Skin epidermis (tissue), 12 donors: ENCODE data around the gene SMG5.
"Not testable (repeated sequence)": the region's sequence is repeated elsewhere in the genome, so short reads cannot be mapped to it uniquely, and the experiment has no call there.

Experiments used
- H3K27ac ChIP-seq, 21 experiments: fragments of 200-600 bp; sonication (generic) in 11 of 21; one replicate each; pipeline ENCODE4 v1.5.0; 2020; ENCODE audit warnings: mild to moderate bottlenecking in 3 of 21, inconsistent platforms in 2 of 21, moderate library complexity in 2 of 21
- H3K4me3 ChIP-seq, 7 experiments: fragments of 200-600 bp; sonication (generic) in 2 of 7; one replicate each; pipeline ENCODE4 v1.5.0; 2020; ENCODE audit warnings: inconsistent platforms in 2 of 7, mild to moderate bottlenecking in 2 of 7, moderate library complexity in 1 of 7

The SMG5 gene

GRCh38 chr1:156282479-156283222 is at the start of gene SMG5:
SMG5 (minus strand) TSS chr1:156282825; CDS start chr1:156282680, 145 bp downstream.
- peak within 1 kb of the TSS; percentile 79 to 99 (median 95) for H3K27ac ChIP-seq

DNA sequence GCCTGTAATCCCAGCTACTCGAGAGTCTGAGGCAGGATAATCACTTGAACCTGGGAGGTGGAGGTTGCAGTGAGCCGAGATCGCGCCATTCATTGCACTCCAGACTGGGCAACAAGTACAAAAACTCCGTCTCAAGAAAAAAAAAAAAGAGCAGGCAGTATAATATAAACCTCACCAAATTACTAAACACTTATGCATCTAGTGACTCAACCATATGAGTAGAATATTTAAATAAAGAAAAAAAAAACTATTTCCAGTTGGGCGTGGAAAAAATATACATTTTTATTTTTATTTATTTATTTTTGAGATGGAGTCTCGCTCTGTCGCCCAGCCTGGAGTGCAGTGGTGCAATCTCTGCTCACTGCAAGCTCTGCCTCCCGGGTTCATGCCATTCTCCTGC is 40.6 kb upstream of the SMG5 start:
- H3K27ac ChIP-seq, H3K4me3 ChIP-seq: not testable (repeated sequence)

More at GRCh38 chr1:156282479-156283222, at the start of gene SMG5:
- peak within 1 kb of the TSS; percentile 60 to 90 (median 72) for H3K4me3 ChIP-seq

GRCh38 chr1:156320560-156320959 is 37.9 kb upstream of the SMG5 start:
- H3K27ac ChIP-seq, result no peak overlapping the region

DNA sequence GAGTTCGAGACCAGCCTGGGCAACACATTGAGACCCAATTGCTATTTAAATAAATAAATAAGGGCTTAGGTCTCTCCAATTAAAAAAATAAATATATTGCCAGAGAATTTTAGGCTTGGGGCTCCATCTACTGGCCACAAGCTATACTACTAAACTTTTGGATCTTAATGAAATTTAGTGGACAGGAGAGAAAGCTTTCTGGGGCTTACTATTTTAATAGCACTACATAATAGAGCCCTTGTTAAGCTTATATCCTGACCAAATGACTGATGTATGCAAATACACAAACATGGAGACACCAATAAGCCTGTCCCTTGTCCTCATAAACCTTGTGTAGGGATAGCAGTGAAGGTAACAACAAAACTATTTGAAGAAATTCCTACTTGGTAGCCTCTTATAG is 37.0 kb upstream of the SMG5 start:
- H3K27ac ChIP-seq, result no peak overlapping the region
- H3K4me3 ChIP-seq, result no peak overlapping the region

More at GRCh38 chr1:156320560-156320959, 37.9 kb upstream of the SMG5 start:
- no peak overlapping the region for H3K4me3 ChIP-seq

GRCh38 chr1:156316909-156317308 is 34.3 kb upstream of the SMG5 start:
- Histone ChIP-seq H3K4me3 (no peak overlapping the region), H3K27ac (no peak overlapping the region)

GRCh38 chr1:156310962-156311361 is 28.3 kb upstream of the SMG5 start:
- Histone ChIP-seq H3K4me3 (no peak overlapping the region), H3K27ac (peak overlapping the region in 1 of 21 experiments; percentile 56)

- no peak overlapping the region for H3K27ac ChIP-seq
- H3K4me3 ChIP-seq, result no peak overlapping the region
These were observed 25.5 kb upstream of the SMG5 start for GRCh38 chr1:156308078-156308477.

DNA sequence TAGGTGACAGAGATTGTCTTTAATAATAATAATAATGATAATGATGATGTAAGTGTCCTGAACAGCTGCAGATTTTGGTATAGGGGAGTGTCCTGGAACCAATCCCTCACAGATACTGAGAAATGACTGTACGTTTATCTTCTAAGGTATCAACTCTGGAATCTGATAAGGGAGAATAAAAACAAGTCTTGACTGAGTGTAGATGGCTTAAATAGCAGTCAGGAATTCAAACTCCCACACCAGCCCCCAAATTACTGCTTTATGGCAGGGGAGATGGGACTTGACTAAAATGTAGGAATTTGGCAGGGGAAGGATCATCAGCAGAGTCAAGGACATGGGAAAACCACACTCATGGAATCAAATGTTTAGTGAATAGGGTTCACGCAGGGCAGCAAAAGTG is 22.6 kb upstream of the SMG5 start:
- Histone ChIP-seq H3K4me3 (no peak overlapping the region), H3K27ac (no peak overlapping the region)

GRCh38 chr1:156303241-156303640 is 20.6 kb upstream of the SMG5 start:
- H3K4me3 ChIP-seq, result no peak overlapping the region
- no peak overlapping the region for H3K27ac ChIP-seq

- H3K27ac ChIP-seq, result no peak within 1 kb of the TSS
- H3K4me3 ChIP-seq, result no peak within 1 kb of the TSS
These were observed 16.3 kb upstream of the SMG5 start, which contains the start of gene VHLL for GRCh38 chr1:156298852-156299357. VHLL (minus strand) TSS chr1:156299307; CDS start chr1:156299189, 118 bp downstream.

DNA sequence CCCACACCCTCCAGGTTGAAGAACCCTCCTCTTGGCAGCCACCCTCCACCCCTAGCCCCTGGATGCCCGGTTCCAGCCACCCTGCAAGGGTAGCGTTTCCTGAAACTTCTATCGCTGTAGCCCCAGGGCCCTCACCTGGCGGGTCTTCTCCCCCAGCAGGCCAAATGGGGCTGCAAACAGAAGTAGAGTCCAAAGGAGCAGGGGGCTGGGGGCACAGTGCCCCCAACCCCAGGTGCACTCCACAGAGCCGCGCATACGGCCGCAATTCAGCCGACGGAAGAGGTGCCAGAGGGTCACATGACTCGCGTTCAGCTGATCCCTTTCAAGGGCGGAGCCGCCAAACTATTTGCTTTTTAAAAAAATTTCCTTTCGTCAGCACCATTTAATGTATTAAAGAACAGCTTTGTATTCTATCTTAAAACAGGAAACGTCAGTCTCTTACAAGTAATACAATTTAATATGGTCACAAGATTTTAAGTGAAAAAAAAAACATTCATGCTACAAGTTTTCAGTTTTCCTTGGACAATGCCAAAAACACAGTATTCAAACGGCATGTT is 12.8 kb upstream of the SMG5 start, which contains the start of gene GLMP:
TSS of gene GLMP (minus strand) at position 289 of the 557 bp plus-strand sequence. CDS start at position 255, 34 bp downstream.
- Histone ChIP-seq H3K27ac (peak within 1 kb of the TSS; percentile 37 to 89 (median 80)), H3K4me3 (peak within 1 kb of the TSS; percentile 63 to 80 (median 68))

DNA sequence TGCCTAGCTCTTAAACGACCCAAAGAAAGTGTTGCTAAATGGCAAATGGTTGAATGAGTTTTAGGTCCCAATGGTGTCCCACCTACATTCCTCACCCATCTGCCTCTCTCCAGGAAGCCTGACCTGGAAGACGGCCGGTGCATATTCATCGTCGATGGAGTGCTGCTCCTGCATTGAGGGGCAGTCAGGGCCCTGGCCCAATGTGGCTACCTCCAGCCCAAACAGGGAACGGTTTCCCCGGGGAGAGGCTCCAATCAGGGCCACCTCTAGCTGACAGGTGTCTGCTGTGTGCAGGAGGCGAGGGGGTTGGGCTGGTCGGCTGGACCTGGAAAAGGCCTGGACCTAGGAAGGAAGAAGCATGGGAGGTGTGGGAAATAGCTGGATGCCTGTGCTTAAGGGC is 11.3 kb upstream of the SMG5 start:
- H3K4me3 ChIP-seq, result no peak overlapping the region
- H3K27ac ChIP-seq, result peak overlapping the region in 1 of 21 experiments; percentile 79

DNA sequence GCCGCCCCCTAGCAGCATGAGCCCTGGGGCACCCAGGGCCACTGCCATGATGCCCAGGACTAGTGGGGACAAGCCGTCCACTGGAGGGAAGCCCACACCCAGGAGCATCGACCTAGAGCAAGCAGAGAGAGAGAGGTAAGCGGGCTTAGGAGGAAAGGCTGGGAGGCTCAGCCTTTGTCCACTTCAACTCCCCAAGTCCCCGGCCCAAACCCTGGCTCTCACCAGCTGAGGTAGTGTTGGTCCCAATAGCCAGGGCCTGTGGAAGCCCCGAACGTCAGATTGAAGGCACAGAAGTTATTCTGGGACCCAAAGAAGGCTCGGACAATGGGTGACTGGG is 10.4 kb upstream of the SMG5 start:
- Histone ChIP-seq H3K27ac (peak overlapping the region in 2 of 21 experiments; percentile 18 to 28), H3K4me3 (no peak overlapping the region)

GRCh38 chr1:156291226-156292061 is 8.8 kb upstream of the SMG5 start:
- H3K27ac ChIP-seq, result peak overlapping the region in 20 of 21 experiments; percentile 4 to 81 (median 58)
- H3K4me3 ChIP-seq, result peak overlapping the region in 6 of 7 experiments; percentile 9 to 35 (median 22)

DNA sequence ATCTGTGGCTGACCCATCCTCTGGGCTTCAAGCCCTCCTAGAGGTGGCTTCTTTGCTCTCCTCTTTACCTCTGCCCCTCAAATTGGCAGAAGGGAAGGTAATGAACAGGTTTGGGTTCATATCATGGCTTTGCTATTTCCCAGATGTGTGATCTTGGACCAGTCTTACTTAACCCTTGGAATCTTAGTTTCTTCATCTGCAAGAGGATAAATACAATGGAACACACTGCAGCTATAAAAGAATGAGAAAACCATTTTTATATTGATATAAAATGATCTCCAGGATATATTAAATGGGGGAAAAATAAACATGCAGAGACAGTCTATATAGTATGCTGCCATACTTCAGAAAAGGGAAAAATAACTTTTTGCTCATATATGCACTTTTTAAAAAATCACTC is 7.2 kb upstream of the SMG5 start:
- no peak overlapping the region for H3K4me3 ChIP-seq
- H3K27ac ChIP-seq, result no peak overlapping the region

DNA sequence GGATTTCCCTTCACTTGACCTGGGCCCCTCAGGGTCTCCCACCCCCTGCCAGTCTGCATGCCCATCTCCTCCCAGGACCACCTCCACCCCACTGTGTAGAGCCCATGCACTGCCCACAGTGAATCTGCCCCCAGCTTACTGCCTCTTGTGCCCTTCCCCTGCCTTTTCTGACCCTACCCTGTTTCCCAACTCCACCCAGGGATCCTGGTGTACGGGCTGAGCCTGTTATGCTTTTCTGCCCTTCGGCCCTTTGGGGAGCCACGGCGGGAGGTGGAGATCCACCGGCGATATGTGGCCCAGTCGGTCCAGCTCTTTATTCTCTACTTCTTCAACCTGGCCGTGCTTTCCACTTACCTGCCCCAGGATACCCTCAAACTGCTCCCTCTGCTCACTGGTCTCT is 3.4 kb upstream of the SMG5 start:
- Histone ChIP-seq H3K4me3 (peak overlapping the region in 6 of 7 experiments; percentile 2 to 78 (median 35)), H3K27ac (peak overlapping the region in 17 of 21 experiments; percentile 20 to 98 (median 80))

- peak overlapping the region in 20 of 21 experiments; percentile 9 to 98 (median 79) for H3K27ac ChIP-seq
- H3K4me3 ChIP-seq, result peak overlapping the region; percentile 19 to 78 (median 34)
These were observed 2.8 kb upstream of the SMG5 start for GRCh38 chr1:156285437-156285836.

- peak overlapping the region; percentile 19 to 78 (median 34) for H3K4me3 ChIP-seq
- H3K27ac ChIP-seq, result peak overlapping the region in 20 of 21 experiments; percentile 9 to 98 (median 80)
These were observed 2.1 kb upstream of the SMG5 start for GRCh38 chr1:156284757-156285156.

- Histone ChIP-seq H3K27ac (peak within 1 kb of the TSS in 20 of 21 experiments; percentile 88 to 99 (median 95)), H3K4me3 (peak within 1 kb of the TSS; percentile 60 to 90 (median 72))
These were observed 1.5 kb upstream of the SMG5 start, which contains the start of gene TMEM79 for GRCh38 chr1:156284112-156284511. TMEM79 (plus strand) TSS chr1:156284325; CDS start chr1:156285227, 902 bp downstream.

DNA sequence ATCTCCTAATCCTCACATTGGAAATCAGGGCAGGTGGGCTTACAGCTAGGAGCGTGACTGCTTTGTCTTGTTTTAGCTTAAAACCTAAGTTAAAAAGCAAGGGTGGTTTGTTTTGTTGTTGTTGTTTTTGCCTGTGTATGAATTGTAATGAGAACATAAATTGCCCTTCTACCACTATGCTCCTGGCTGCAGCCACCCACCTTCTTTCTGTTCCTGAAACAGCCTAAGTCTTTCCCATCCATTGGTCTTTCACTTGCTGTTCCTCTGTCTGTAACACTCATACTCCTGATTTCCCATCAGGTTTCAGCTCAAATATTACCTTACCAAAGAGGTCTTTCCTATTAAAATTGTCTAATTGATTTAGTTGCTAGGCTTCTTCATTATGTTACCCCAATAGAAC is 896 bp upstream of the SMG5 start:
- peak overlapping the region in 19 of 21 experiments; percentile 88 to 99 (median 95) for H3K27ac ChIP-seq
- H3K4me3 ChIP-seq, result peak overlapping the region; percentile 60 to 90 (median 72)
